ENCODE measurements around the gene ABCB6. TPM values are rescaled to one million over a fixed set of nuclear protein-coding genes. Genes with fewer than 3 reads are reported as not detected.

ABCB6 gene
- polyA plus RNA-seq, 1 donor (not counting 4 experiments of a cell fraction or from before 2014, with no cell fraction given) = 10.5 TPM

GRCh38 chr2:219216535-219216915 lies 2.2 kb downstream of the ABCB6 start:
- H3K36me3 ChIP-seq (ENCODE audit: control insufficient read depth in 2 of 2, extremely low read depth in 1 of 2, insufficient read depth in 2 of 2, low read length in 2 of 2) = peaks cover 13 to 37% of the 10 kb centered on the region in 2 experiments
- H3K9ac ChIP-seq (ENCODE audit: control insufficient read depth, extremely low read depth, insufficient read depth, low read length) = no peak overlapping the region
- no peaks in the 10 kb centered on the region for H4K20me1 ChIP-seq (ENCODE audit: control insufficient read depth, extremely low read depth, insufficient read depth, low read length)
- DNase-seq (ENCODE audit: low read depth, low spot score) (no peak), FAIRE-seq (no peak)
- H3K4me2 ChIP-seq (ENCODE audit: control insufficient read depth, extremely low read depth, insufficient read depth, low read depth, low read length) = no peak overlapping the region
- TF ChIP-seq EZH2 (IDR thresholded peaks at IDR 0.05; ENCODE audit: low read length) = no peak
- no peak for TF ChIP-seq CTCF (optimal IDR thresholded peaks at IDR 0.05 in 1 of 3, IDR thresholded peaks at IDR 0.05 in 1 of 3, conservative IDR thresholded peaks at IDR 0.05 in 1 of 3; ENCODE audit: extremely low read depth in 1 of 3, insufficient read depth in 2 of 3, low read length in 3 of 3)
- H3K27me3 ChIP-seq (ENCODE audit: control insufficient read depth, extremely low read depth, insufficient read depth, low read length) = no peaks in the 10 kb centered on the region
- dilution Hi-C loops (cut with MboI; ENCODE audit: extremely low pct_ligation_motif_present, low sequenced_read_pairs) = no loop called here
- H3K9me3 ChIP-seq (ENCODE audit: control insufficient read depth, low read depth, low read length) = no peaks in the 10 kb centered on the region
- no peaks in the 10 kb centered on the region for H3K9me1 ChIP-seq (ENCODE audit: control insufficient read depth, extremely low read depth, insufficient read depth, low read length)
- no peaks in the 10 kb centered on the region for H3K79me2 ChIP-seq (ENCODE audit: control insufficient read depth, insufficient read depth, low read length)
- no peak overlapping the region for H3K27ac ChIP-seq (ENCODE audit: control insufficient read depth, insufficient read depth, low read length)
- no peak overlapping the region for H2AFZ ChIP-seq (ENCODE audit: control insufficient read depth, low read length)
- no peak overlapping the region for H3K4me3 ChIP-seq (ENCODE audit: control insufficient read depth in 2 of 3, extremely low read depth in 1 of 3, insufficient read depth in 2 of 3, low read depth in 1 of 3, low read length in 3 of 3)
- peaks cover 18% of the 10 kb centered on the region for H3K4me1 ChIP-seq (ENCODE audit: control insufficient read depth, extremely low read depth, insufficient read depth, low read length)

- no peak for DNase-seq (ENCODE audit: low read depth, low spot score)
- Histone ChIP-seq H3K4me3 (ENCODE audit: control insufficient read depth in 2 of 3, extremely low read depth in 1 of 3, insufficient read depth in 2 of 3, low read depth in 1 of 3, low read length in 3 of 3) (no peak overlapping the region), H3K9me1 (ENCODE audit: control insufficient read depth, extremely low read depth, insufficient read depth, low read length) (no peaks in the 10 kb centered on the region), H3K36me3 (ENCODE audit: control insufficient read depth in 2 of 2, extremely low read depth in 1 of 2, insufficient read depth in 2 of 2, low read length in 2 of 2) (peaks cover 17 to 33% of the 10 kb centered on the region in 2 experiments), H3K4me1 (ENCODE audit: control insufficient read depth, extremely low read depth, insufficient read depth, low read length) (peaks cover 18% of the 10 kb centered on the region), H4K20me1 (ENCODE audit: control insufficient read depth, extremely low read depth, insufficient read depth, low read length) (no peaks in the 10 kb centered on the region), H2AFZ (ENCODE audit: control insufficient read depth, low read length) (no peak overlapping the region), H3K27me3 (ENCODE audit: control insufficient read depth, extremely low read depth, insufficient read depth, low read length) (no peaks in the 10 kb centered on the region), H3K4me2 (ENCODE audit: control insufficient read depth, extremely low read depth, insufficient read depth, low read depth, low read length) (no peak overlapping the region), H3K79me2 (ENCODE audit: control insufficient read depth, insufficient read depth, low read length) (no peaks in the 10 kb centered on the region), H3K9ac (ENCODE audit: control insufficient read depth, extremely low read depth, insufficient read depth, low read length) (no peak overlapping the region), H3K9me3 (ENCODE audit: control insufficient read depth, low read depth, low read length) (no peaks in the 10 kb centered on the region), H3K27ac (ENCODE audit: control insufficient read depth, insufficient read depth, low read length) (no peak overlapping the region)
- no peak for FAIRE-seq
- dilution Hi-C loops (cut with MboI; ENCODE audit: extremely low pct_ligation_motif_present, low sequenced_read_pairs) = no loop called here
- TF ChIP-seq EZH2 (IDR thresholded peaks at IDR 0.05; ENCODE audit: low read length) = no peak
- TF ChIP-seq CTCF (optimal IDR thresholded peaks at IDR 0.05 in 1 of 3, IDR thresholded peaks at IDR 0.05 in 1 of 3, conservative IDR thresholded peaks at IDR 0.05 in 1 of 3; ENCODE audit: extremely low read depth in 1 of 3, insufficient read depth in 2 of 3, low read length in 3 of 3) = no peak
These were observed 2.8 kb downstream of the ABCB6 start for GRCh38 chr2:219215871-219216534.
